Panc1 (cell line): Measurements from ENCODE around the gene TFB1M.

Experiments
- TCF7L2 ChIP-seq: IDR thresholded peaks from 2 replicates; pipeline ENCODE4 v1.6.1; 2011; ENCODE audit warnings: mild to moderate bottlenecking, low read depth, low read length, inconsistent platforms
- TF ChIP-seq, protein P1 (sequence below): fragments of 450-650 bp; IDR thresholded peaks from 2 replicates; pipeline ENCODE4 v1.5.1; 2017; ENCODE audit warnings: mild to moderate bottlenecking

DNA sequence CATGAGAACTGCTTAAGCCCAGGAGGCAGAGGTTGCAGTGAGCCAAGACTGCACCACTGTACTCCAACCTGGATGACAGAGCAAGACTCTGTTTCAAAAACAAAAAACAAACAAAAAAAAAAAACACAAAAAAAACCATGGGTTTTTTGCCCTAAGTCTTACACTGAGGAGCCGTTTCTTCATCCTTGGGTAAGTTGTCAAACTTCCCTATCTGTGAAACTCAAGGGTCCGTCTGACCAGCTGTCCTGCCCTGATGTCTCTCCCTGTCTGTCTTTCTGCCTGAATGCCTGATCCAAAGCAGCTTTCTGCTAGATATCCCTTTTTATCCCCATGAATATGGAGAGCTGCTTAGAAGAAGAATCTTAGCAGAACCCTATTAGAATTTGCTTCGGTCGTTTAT, 91.8 kb downstream of the TFB1M start:
- TF ChIP-seq, protein P1, sequence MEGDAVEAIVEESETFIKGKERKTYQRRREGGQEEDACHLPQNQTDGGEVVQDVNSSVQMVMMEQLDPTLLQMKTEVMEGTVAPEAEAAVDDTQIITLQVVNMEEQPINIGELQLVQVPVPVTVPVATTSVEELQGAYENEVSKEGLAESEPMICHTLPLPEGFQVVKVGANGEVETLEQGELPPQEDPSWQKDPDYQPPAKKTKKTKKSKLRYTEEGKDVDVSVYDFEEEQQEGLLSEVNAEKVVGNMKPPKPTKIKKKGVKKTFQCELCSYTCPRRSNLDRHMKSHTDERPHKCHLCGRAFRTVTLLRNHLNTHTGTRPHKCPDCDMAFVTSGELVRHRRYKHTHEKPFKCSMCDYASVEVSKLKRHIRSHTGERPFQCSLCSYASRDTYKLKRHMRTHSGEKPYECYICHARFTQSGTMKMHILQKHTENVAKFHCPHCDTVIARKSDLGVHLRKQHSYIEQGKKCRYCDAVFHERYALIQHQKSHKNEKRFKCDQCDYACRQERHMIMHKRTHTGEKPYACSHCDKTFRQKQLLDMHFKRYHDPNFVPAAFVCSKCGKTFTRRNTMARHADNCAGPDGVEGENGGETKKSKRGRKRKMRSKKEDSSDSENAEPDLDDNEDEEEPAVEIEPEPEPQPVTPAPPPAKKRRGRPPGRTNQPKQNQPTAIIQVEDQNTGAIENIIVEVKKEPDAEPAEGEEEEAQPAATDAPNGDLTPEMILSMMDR = no peak
- no peak for TF ChIP-seq TCF7L2
